NCI-H446 (cell line): Measurements from ENCODE around the gene GPSM3.
"Not testable (repeated sequence)": the region's sequence is repeated elsewhere in the genome, so short reads cannot be mapped to it uniquely, and the experiment has no call there.

Experiments
- DNase-seq, 2 experiments: peaks; one replicate each; lab custom pipeline; 2025; lab: John Stamatoyannopoulos, UW

GPSM3 gene

GRCh38 chr6:32192608-32193039, at the start of gene GPSM3:
GPSM3 (minus strand) TSS chr6:32192643; CDS start chr6:32192513, 130 bp downstream.
- no peak for DNase-seq

GRCh38 chr6:32240686-32241085, 48.2 kb upstream of the GPSM3 start:
- no peak for DNase-seq

GRCh38 chr6:32239462-32239861, 47.0 kb upstream of the GPSM3 start:
- DNase-seq = no peak

- no peak for DNase-seq
Observed at GRCh38 chr6:32234934-32235333, 42.5 kb upstream of the GPSM3 start.

- no peak for DNase-seq
Observed at GRCh38 chr6:32226434-32226833, 34.0 kb upstream of the GPSM3 start.

GRCh38 chr6:32224696-32225095, 32.3 kb upstream of the GPSM3 start:
- no peak for DNase-seq

- DNase-seq = no peak
Observed at GRCh38 chr6:32223258-32224235, 31.1 kb upstream of the GPSM3 start, which contains the start of gene NOTCH4. NOTCH4 (minus strand) TSS chr6:32224067; CDS start chr6:32223928, 139 bp downstream.

GRCh38 chr6:32222333-32223230, 30.1 kb upstream of the GPSM3 start:
- DNase-seq = no peak

- DNase-seq = no peak
Observed at GRCh38 chr6:32220021-32220420, 27.6 kb upstream of the GPSM3 start.

GRCh38 chr6:32218167-32218566, 25.7 kb upstream of the GPSM3 start:
- no peak for DNase-seq

- no peak for DNase-seq
Observed at GRCh38 chr6:32216998-32217397, 24.6 kb upstream of the GPSM3 start.

GRCh38 chr6:32216285-32216684, 23.8 kb upstream of the GPSM3 start:
- DNase-seq = no peak

GRCh38 chr6:32215617-32216016, 23.2 kb upstream of the GPSM3 start:
- DNase-seq = no peak

GRCh38 chr6:32214126-32214525, 21.7 kb upstream of the GPSM3 start:
- no peak for DNase-seq

GRCh38 chr6:32213649-32214048, 21.2 kb upstream of the GPSM3 start:
- DNase-seq = no peak

GRCh38 chr6:32212076-32212760, 19.8 kb upstream of the GPSM3 start:
- DNase-seq = no peak

- DNase-seq = not testable (repeated sequence)
Observed at GRCh38 chr6:32211432-32211831, 19.0 kb upstream of the GPSM3 start.

GRCh38 chr6:32210191-32210601, 17.8 kb upstream of the GPSM3 start:
- no peak for DNase-seq

- no peak for DNase-seq
Observed at GRCh38 chr6:32208996-32209395, 16.6 kb upstream of the GPSM3 start.

- DNase-seq = no peak
Observed at GRCh38 chr6:32204268-32204715, 11.8 kb upstream of the GPSM3 start.

GRCh38 chr6:32203426-32204267, 11.2 kb upstream of the GPSM3 start:
- DNase-seq = peak in 1 of 2 experiments; percentile 17
